Keratinocyte (primary cell): ENCODE measurements around the gene PNKD.

Experiments
- CTCF ChIP-seq, 3 experiments: IDR thresholded peaks in 1 of 3; conservative IDR thresholded peaks in 1 of 3; optimal IDR thresholded peaks in 1 of 3; 2 replicates in 2 of 3; 3 replicates in 1 of 3; pipeline versions ENCODE3 to v1.5.1; 2011; ENCODE audit warnings: low read length in 3 of 3, mild to moderate bottlenecking in 3 of 3, moderate library complexity in 2 of 3, control low read depth in 1 of 3, inconsistent platforms in 1 of 3; ENCODE audit not compliant: insufficient read depth in 2 of 3; ENCODE audit errors: extremely low read depth in 1 of 3
- EZH2 ChIP-seq: IDR thresholded peaks from one replicate; pipeline ENCODE4 v1.6.1; 2012; ENCODE audit warnings: inconsistent platforms, mild to moderate bottlenecking, low read length, moderate library complexity

- TF ChIP-seq CTCF (optimal IDR thresholded peaks at IDR 0.05 in 1 of 3, IDR thresholded peaks at IDR 0.05 in 1 of 3, conservative IDR thresholded peaks at IDR 0.05 in 1 of 3; ENCODE audit: extremely low read depth in 1 of 3, insufficient read depth in 2 of 3, low read length in 3 of 3) (no peak), EZH2 (no peak)
These were observed 116.4 kb downstream of the PNKD start for GRCh38 chr2:218386505-218387368.
